NCI-H526 (cell line): ENCODE measurements around the gene NAV1.
"Not testable (repeated sequence)": the region's sequence is repeated elsewhere in the genome, so short reads cannot be mapped to it uniquely, and the experiment has no call there.

Source experiments
- DNase-seq, 2 experiments: peaks; one replicate each; lab custom pipeline; 2025; lab: John Stamatoyannopoulos, UW

Gene NAV1

GRCh38 chr1:201566529-201566823 is 27.5 kb downstream of the NAV1 start:
- no peak for DNase-seq

GRCh38 chr1:201566933-201567801 is 28.2 kb downstream of the NAV1 start:
- DNase-seq = no peak

DNA sequence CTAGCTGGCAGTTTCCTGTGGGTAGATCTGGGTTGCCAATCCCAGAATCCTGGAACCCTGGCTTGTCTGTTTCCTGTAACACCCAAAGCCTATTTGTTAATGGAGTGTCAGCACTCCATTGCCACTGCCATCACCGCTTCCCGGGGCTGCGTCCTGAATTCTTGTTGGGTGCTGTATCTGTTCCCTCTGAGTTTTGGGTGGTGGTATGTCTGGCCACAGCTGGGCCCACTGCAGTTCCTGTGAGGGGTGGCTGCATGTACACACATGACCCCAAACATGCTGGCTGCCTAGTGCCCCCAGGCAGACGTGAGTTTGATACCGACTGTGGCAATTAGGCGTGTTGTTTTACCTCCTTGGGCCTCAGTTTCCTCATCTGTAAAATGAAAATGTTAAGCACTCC is 29.3 kb downstream of the NAV1 start:
- DNase-seq = no peak

- DNase-seq = no peak
Measured at GRCh38 chr1:201568859-201569294, 29.9 kb downstream of the NAV1 start.

DNA sequence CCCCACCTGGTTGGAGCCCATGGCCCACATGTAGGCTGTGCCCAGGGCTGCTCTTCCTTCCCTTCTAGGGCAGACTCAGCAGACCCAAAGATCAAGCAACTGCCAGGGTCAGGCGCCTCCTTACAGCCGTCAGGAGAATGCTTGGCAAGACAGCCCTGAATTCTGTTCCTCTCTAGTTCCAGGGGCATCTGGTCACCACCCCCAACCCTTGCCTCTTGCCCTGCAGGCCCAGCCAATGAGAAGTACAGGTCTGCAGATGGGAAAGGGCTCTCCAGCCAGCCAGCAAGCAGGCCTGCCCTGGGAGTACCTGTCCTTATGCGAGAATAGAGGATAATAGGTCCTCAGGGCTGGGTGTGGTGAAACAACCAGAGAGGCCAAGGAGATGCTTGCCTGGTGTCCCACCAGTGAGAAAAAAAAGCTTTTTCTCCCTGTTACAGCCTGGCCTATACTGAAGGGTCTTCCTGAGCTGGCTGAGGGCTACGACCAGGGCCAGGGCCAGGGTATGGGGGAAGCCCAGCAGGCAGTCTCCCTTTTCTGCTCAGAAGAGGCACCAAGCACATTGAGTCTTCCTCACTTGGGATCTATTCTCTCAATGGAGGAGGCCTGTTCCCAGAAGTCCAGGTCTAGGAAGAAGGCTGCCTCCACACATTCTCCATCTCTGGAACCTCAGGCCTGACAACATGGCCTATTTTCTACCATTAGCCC is 31.4 kb downstream of the NAV1 start:
- no peak for DNase-seq

DNA sequence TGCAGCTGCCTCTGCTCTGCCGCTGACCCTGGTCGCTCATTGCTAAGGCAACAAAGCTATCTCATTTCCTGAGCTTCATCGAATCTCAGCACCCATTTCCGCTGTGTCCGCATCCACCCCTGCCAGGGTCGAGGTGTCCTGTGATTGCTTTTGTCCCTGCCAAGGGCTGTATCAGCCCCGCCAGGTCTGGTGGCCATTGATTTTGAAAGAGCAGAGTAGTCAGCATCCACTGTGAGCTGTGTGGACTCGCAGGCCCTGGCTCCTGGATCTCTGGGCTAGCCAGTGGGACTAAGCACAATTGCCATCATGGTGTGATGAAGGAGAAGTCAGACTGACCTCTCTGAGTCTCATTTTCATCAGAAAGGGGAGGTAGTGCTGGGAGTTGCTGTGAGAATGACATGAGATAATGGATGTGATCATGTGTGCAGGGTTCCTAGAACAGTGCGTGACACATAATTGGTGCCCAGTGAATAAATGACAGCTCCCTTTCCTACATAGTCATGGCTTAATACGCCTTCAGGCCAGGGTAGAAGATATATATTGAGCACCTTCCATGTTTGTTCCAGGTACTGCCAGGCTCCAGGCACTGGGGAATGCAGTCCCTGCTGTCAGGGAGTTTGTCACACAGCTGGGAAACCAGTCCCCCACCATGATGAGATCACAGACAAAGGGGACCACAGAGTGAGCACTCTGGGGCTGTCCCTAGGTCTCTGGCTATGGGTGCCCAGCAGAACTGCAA is 32.1 kb downstream of the NAV1 start:
- DNase-seq = no peak

GRCh38 chr1:201573030-201573429 is 34.1 kb downstream of the NAV1 start:
- no peak for DNase-seq

- DNase-seq = no peak
Measured at GRCh38 chr1:201573923-201574322, 35.0 kb downstream of the NAV1 start.

DNA sequence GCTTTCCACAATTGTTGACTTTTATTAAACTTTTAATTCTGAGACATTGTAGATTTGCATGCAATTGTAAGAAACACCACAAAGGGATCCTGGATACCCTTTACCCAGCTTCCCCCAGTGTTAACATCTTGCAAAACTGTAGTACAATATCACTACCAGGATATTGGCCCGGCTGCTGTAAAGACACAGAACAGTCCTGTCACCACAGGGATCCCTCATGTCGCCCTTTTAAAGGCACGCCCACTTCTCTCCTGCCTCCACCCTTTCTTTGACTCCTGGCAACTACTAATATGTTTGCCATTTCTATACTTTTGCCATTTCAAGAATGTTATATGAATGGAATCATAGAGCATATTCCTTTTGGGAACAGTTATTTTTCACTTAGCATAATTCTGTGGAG is 37.0 kb downstream of the NAV1 start:
- DNase-seq = no peak

GRCh38 chr1:201576914-201577313 is 38.0 kb downstream of the NAV1 start:
- DNase-seq = no peak

DNA sequence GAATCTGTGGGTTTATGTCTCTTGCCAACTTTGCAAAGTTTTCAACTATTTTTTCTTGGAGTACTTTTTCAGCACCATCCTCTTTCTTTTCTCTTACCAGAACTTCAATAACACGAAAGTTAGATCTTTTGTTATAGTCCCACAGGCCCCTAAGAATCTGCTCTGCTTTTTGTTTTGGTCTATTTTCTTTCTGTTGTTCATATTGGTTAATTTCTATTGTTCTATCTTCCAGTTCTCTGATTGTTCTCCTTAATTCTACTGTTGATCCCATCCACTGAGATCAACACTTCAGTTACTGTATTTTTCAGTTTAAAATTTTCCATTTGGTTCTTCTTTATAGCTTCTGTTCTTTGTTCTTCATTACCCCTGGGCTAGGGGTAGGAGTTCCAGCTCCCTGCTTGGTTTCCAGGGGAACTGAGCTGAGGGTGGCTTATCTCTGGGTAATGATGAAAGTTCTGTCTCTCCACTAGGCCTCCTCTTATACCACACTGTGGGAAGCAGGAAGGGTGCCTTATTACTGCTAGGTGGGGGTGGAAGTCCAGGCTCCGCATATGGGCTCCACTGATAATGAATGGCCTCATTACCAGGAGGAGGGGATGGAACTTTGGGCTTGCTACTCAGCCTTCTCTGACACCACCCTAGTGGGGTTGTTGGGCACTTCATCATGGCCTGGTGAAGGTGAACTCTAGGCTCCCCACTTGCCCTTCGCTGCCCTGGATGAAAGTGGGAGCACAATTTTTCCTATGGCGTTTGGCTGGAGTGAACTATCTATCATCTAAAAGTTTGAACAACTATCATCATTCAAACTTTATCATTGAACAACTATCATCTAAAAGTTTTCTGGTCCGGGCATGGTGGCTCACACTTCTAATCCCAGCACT is 39.3 kb downstream of the NAV1 start:
- no peak for DNase-seq

- DNase-seq = not testable (repeated sequence)
Measured at GRCh38 chr1:201581371-201581770, 42.4 kb downstream of the NAV1 start.

DNA sequence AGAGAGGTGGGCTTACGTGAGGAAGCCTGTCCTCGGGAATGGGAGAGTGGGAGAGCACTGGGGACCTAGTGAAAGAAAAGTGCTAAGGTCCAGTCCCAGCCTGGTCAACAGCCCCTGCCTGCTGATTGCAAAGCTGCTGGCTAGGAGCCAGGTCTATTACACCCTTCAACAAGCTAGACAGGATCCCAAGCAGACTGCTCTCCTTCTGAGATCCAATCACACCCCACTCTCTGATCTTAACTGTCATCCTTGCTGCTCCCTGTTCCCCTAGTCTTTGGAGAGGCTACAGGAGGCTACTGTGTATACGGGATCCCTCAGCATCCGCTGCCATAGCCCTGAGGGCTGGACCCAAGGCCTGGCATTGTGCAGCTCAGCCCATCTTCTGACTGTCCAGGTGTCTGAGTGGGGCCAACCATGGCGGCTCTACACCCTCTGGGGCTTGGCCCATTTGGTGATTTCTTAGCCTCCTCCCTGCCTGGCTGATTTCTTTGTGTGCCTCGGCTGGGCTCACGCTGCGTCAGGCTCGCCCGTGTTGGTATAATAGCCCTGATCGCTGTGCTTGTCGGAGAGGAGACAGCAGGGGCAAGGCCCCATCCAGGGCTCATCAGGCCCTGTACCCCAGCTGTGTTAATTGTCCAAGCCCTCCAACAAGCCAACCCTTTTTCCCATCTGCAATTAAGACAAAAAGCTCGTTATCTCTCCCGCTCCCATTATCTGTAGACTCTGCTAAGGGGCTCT is 43.9 kb downstream of the NAV1 start:
- DNase-seq = no peak

DNA sequence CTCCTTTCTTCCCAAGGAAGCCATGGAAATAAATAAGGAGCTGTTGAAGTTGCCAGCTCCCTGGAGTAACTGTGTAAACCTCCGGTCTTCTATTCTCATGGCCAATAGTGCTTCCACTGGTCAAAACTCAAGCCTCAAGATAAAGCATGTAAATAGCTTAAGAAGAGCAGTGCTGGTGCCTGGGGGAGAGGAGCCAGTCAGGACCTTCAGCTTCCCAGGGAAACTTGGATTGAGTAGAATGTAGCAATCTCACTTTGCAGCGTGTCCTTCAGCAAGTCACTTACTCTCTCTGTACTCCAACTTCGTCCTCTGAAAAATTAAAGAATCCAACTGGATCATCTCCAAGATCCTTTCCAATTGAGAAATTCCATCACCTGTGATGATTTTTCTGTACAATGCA is 44.7 kb downstream of the NAV1 start:
- DNase-seq = no peak

GRCh38 chr1:201584471-201585092 is 45.7 kb downstream of the NAV1 start:
- no peak for DNase-seq

DNA sequence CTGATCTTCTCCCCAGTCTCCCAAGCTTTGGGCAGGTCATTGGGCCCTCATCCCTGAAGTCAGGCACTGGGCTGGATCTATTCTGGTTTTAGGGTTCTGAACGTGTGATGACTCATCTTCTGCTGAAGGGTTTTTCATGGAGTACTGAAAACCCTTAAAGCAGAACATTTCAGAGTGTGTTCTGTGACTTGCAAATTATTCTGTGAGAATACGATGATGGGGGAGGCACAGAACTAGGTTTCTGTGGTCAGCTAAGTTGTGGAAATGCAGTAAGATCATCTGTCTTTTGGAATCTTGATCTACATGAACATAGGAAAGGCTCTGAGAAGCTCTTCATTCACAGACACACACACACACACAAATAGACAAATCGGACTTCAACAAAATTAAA is 46.2 kb downstream of the NAV1 start:
- no peak for DNase-seq

DNA sequence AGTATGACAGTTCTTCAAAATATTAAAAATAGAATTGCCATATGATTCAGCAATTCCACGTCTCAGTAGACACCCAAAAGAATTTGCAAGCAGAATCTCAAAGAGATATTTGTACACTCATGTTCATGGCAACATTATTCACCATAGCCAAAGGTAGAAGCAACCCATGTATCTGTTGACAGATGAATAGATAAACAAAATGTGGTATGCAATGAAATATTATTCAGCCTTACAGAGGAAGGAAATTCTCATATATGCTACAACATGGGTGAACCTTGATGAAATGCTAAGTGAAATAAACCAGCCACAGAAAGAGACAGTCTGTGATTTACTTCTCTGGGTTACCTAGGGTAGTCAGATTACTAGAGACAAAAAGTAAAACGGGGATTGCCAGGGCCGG is 47.0 kb downstream of the NAV1 start:
- DNase-seq = no peak

- DNase-seq = no peak
Measured at GRCh38 chr1:201586806-201587205, 47.9 kb downstream of the NAV1 start.

DNA sequence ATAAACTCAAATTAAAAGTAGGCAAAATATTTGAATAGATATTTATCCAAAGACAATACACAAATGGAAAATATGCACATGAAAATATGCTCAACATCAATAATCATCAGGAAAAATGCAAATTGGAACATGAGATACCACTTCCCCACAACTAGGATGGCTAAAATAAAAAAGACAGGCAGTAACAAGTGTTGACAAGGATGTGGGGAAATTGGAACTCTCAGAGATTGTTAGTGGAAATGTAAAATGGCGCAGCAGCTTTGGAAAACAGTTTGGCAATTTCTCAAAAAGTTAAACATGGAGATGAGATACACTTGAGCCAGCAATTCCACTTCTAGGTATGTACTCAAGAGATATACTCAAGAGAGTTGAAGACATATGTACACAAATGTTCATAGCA is 48.8 kb downstream of the NAV1 start:
- no peak for DNase-seq
